DMS 273 treated with DMSO at 0.1 percent for 48 hours (cell line): ENCODE data around the gene HS3ST5.

ENCODE experiments used
- DNase-seq: peaks from one replicate; lab custom pipeline; 2025; lab: John Stamatoyannopoulos, UW

Gene HS3ST5

GRCh38 chr6:114194362-114195026 lies 148.3 kb downstream of the HS3ST5 start:
- DNase-seq, result no peak

GRCh38 chr6:114187563-114187962 lies 155.3 kb downstream of the HS3ST5 start:
- DNase-seq, result no peak

- no peak for DNase-seq
These were observed 161.2 kb downstream of the HS3ST5 start for GRCh38 chr6:114181664-114182063.

- DNase-seq, result no peak
These were observed 163.4 kb downstream of the HS3ST5 start for GRCh38 chr6:114179411-114179810.

- DNase-seq, result no peak
These were observed 166.1 kb downstream of the HS3ST5 start for GRCh38 chr6:114176726-114177125.

GRCh38 chr6:114172576-114173260 lies 170.1 kb downstream of the HS3ST5 start:
- DNase-seq, result no peak

- no peak for DNase-seq
These were observed 171.3 kb downstream of the HS3ST5 start for GRCh38 chr6:114171473-114171872.

GRCh38 chr6:114170958-114171387 lies 171.8 kb downstream of the HS3ST5 start:
- no peak for DNase-seq

GRCh38 chr6:114170372-114170771 lies 172.5 kb downstream of the HS3ST5 start:
- no peak for DNase-seq

- DNase-seq, result no peak
These were observed 173.1 kb downstream of the HS3ST5 start for GRCh38 chr6:114169763-114170162.

GRCh38 chr6:114167583-114168576 lies 174.9 kb downstream of the HS3ST5 start:
- DNase-seq, result no peak

GRCh38 chr6:114164207-114164606 lies 178.6 kb downstream of the HS3ST5 start:
- DNase-seq, result no peak

- no peak for DNase-seq
These were observed 180.0 kb downstream of the HS3ST5 start for GRCh38 chr6:114162691-114163347.

GRCh38 chr6:114160881-114161280 lies 181.9 kb downstream of the HS3ST5 start:
- DNase-seq, result no peak

GRCh38 chr6:114159727-114160126 lies 183.1 kb downstream of the HS3ST5 start:
- DNase-seq, result no peak

- no peak for DNase-seq
These were observed 183.8 kb downstream of the HS3ST5 start for GRCh38 chr6:114158838-114159694.

GRCh38 chr6:114158411-114158810 lies 184.4 kb downstream of the HS3ST5 start:
- DNase-seq, result no peak

- DNase-seq, result no peak
These were observed 185.0 kb downstream of the HS3ST5 start for GRCh38 chr6:114157848-114158247.

- no peak for DNase-seq
These were observed 187.1 kb downstream of the HS3ST5 start for GRCh38 chr6:114155763-114156162.

GRCh38 chr6:114154812-114155211 lies 188.0 kb downstream of the HS3ST5 start:
- DNase-seq, result no peak

GRCh38 chr6:114153448-114153847 lies 189.4 kb downstream of the HS3ST5 start:
- DNase-seq, result no peak
